Endodermal cell (in vitro differentiated cells): Measurements from ENCODE around the gene DRGX. TPM values are rescaled to one million over a fixed set of nuclear protein-coding genes. Genes with fewer than 3 reads are reported as not detected.

Source experiments
- DNase-seq: peaks from one replicate; pipeline ENCODE4 v3.0.0-alpha.2; 2017
- H3K27ac ChIP-seq: 2 replicates; pipeline ENCODE4 v1.5.1; 2013; ENCODE audit warnings: mild to moderate bottlenecking, low read depth, low read length, moderate library complexity
- H3K27me3 ChIP-seq: 2 replicates; pipeline ENCODE4 v1.6.1; 2013; ENCODE audit warnings: mild to moderate bottlenecking, low read length, moderate library complexity; ENCODE audit not compliant: insufficient read depth, control insufficient read depth, poor library complexity, severe bottlenecking
- H3K36me3 ChIP-seq: 2 replicates; pipeline ENCODE4 v1.7.0; 2013; ENCODE audit warnings: mild to moderate bottlenecking, low read length, moderate library complexity; ENCODE audit not compliant: control insufficient read depth, insufficient read depth
- H3K4me1 ChIP-seq: one replicate; pipeline ENCODE4 v1.7.0; 2013; ENCODE audit warnings: low read length; ENCODE audit not compliant: control insufficient read depth, insufficient read depth
- H3K4me3 ChIP-seq: 2 replicates; pipeline ENCODE4 v1.5.1; 2013; ENCODE audit warnings: mild to moderate bottlenecking, low read length, moderate library complexity
- H3K9ac ChIP-seq: 2 replicates; pipeline ENCODE4 v1.6.1; 2013; ENCODE audit warnings: mild to moderate bottlenecking, low read length, moderate library complexity; ENCODE audit not compliant: poor library complexity, severe bottlenecking; ENCODE audit errors: extremely low read depth
- H3K9me3 ChIP-seq: 2 replicates; pipeline ENCODE4 v1.6.1; 2013; ENCODE audit warnings: mild to moderate bottlenecking, low read length, moderate library complexity; ENCODE audit not compliant: control insufficient read depth
- H3K27ac Mint-ChIP-seq: 2 replicates; pipeline ENCODE4 v1.8.0; 2020; ENCODE audit warnings: mixed read lengths
- H3K27me3 Mint-ChIP-seq: 2 replicates; pipeline ENCODE4 v1.8.0; 2021; ENCODE audit warnings: mild to moderate bottlenecking, mixed read lengths; ENCODE audit not compliant: insufficient read depth
- H3K36me3 Mint-ChIP-seq: 2 replicates; pipeline ENCODE4 v1.8.0; 2020; ENCODE audit warnings: low read depth, mixed read lengths
- H3K4me1 Mint-ChIP-seq: 2 replicates; pipeline ENCODE4 v1.8.0; 2020; ENCODE audit warnings: mixed read lengths
- H3K4me3 Mint-ChIP-seq: 2 replicates; pipeline ENCODE4 v1.8.0; 2020; ENCODE audit warnings: mild to moderate bottlenecking, moderate library complexity, mixed read lengths
- H3K9me3 Mint-ChIP-seq: 2 replicates; pipeline ENCODE4 v1.8.0; 2020; ENCODE audit warnings: mild to moderate bottlenecking, mixed read lengths
- WGBS, 2 experiments: methylation state at CpG; one replicate each; pipeline versions ENCODE4 v1.1.5 to v1.1.7; 2013; ENCODE audit warnings: missing lambda C conversion rate in 2 of 2, mixed read lengths in 1 of 2; ENCODE audit not compliant: insufficient coverage in 1 of 2, insufficient read length in 1 of 2; 5-methylcytosine and 5-hydroxymethylcytosine counted together
- total RNA-seq, 2 donors: library from RNA; stranded (reverse); fragmentation: NEBNext Ultra II Directional in 1 of 2; extraction: Animal tissue kit (Norgen Biotek cat#: 25700) in 1 of 2; gene quantifications; 2 replicates in 1 of 2; 3 replicates in 1 of 2; pipeline ENCODE4 v1.2.1, GENCODE V29; 2021
- TF ChIP-seq, protein P1 (sequence below): fragments of 200-600 bp; sonication (generic); conservative IDR thresholded peaks from 2 replicates; pipeline ENCODE4 v1.5.0; 2021; ENCODE audit warnings: antibody characterized with exemption, mild to moderate bottlenecking

The DRGX gene
- total RNA-seq, 2 donors from 2014 or later, result not detected

DNA sequence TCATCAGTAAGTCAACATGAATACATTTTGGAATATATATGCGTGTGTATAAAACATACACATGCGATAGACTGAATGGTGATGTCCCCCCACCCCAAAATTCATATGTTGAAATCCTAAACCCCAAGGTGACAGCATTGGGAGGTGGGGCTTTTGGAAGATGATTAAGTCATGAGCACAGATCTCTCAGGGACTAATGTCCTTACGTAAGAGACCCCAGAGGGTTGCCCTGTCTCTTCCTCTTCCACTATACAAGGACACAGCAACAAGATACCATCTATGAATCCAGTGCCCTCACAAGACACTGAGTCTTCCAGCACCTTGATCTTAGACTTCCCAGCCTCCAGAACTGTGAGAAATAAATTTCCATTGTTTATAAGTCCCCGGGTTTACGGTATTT, 22.5 kb downstream of the DRGX start:
- TF ChIP-seq, protein P1, sequence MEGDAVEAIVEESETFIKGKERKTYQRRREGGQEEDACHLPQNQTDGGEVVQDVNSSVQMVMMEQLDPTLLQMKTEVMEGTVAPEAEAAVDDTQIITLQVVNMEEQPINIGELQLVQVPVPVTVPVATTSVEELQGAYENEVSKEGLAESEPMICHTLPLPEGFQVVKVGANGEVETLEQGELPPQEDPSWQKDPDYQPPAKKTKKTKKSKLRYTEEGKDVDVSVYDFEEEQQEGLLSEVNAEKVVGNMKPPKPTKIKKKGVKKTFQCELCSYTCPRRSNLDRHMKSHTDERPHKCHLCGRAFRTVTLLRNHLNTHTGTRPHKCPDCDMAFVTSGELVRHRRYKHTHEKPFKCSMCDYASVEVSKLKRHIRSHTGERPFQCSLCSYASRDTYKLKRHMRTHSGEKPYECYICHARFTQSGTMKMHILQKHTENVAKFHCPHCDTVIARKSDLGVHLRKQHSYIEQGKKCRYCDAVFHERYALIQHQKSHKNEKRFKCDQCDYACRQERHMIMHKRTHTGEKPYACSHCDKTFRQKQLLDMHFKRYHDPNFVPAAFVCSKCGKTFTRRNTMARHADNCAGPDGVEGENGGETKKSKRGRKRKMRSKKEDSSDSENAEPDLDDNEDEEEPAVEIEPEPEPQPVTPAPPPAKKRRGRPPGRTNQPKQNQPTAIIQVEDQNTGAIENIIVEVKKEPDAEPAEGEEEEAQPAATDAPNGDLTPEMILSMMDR, result no peak
- H3K36me3 ChIP-seq, result no peaks in the 10 kb centered on the region
- no peak overlapping the region for H3K4me3 ChIP-seq
- no peaks in the 10 kb centered on the region for H3K27me3 ChIP-seq
- Mint-ChIP-seq H3K4me1 (no peaks in the 10 kb centered on the region), H3K9me3 (no peaks in the 10 kb centered on the region), H3K36me3 (no peaks in the 10 kb centered on the region), H3K27ac (no peak overlapping the region), H3K27me3 (peaks cover 12% of the 10 kb centered on the region), H3K4me3 (no peak overlapping the region)
- no peak overlapping the region for H3K9ac ChIP-seq
- H3K4me1 ChIP-seq, result no peaks in the 10 kb centered on the region
- H3K9me3 ChIP-seq, result no peaks in the 10 kb centered on the region
- WGBS, 2 experiments, result 80 to 93% methylated on average over 1 to 5 of the region's 5 CpGs
- H3K27ac ChIP-seq, result no peak overlapping the region
- DNase-seq, result no peak

DNA sequence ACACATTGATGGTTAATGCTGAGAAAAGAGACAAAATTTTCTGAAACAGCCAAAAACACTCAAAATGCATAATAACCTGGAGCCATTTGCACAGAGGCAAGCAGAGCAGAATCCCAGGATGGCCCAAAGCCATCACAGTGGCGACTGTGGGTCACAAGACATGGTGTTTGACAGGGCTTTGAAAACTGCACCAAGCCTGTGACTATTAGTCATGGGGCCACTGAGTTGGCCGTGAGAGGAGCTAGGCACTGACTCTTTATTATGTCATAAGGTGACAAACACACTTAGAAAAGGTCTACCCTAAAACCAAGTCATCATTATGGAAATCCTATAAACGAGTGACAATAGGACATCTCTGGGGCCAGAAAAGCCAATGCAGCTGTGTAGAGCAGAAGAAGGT, 23.9 kb downstream of the DRGX start:
- TF ChIP-seq, protein P1, result no peak
- Mint-ChIP-seq H3K36me3 (no peaks in the 10 kb centered on the region), H3K4me1 (no peaks in the 10 kb centered on the region), H3K4me3 (no peak overlapping the region), H3K27ac (no peak overlapping the region), H3K9me3 (no peaks in the 10 kb centered on the region), H3K27me3 (peaks cover 9% of the 10 kb centered on the region)
- no peak overlapping the region for H3K4me3 ChIP-seq
- no peak for DNase-seq
- 91 to 92% methylated on average over 2 to 3 of the region's 3 CpGs for WGBS, 2 experiments
- H3K9ac ChIP-seq, result no peak overlapping the region
- H3K4me1 ChIP-seq, result no peaks in the 10 kb centered on the region
- H3K9me3 ChIP-seq, result no peaks in the 10 kb centered on the region
- H3K36me3 ChIP-seq, result no peaks in the 10 kb centered on the region
- no peaks in the 10 kb centered on the region for H3K27me3 ChIP-seq
- H3K27ac ChIP-seq, result no peak overlapping the region

- TF ChIP-seq, protein P1, result no peak
- no peaks in the 10 kb centered on the region for H3K9me3 Mint-ChIP-seq
- H3K9me3 ChIP-seq, result no peaks in the 10 kb centered on the region
- 86 to 87% methylated on average over 3 to 8 of the region's 8 CpGs for WGBS, 2 experiments
- DNase-seq, result no peak
- no peaks in the 10 kb centered on the region for H3K36me3 Mint-ChIP-seq
- peaks cover 5% of the 10 kb centered on the region for H3K27me3 Mint-ChIP-seq
- H3K9ac ChIP-seq, result no peak overlapping the region
- no peaks in the 10 kb centered on the region for H3K4me1 Mint-ChIP-seq
- H3K27ac Mint-ChIP-seq, result no peak overlapping the region
- H3K27me3 ChIP-seq, result no peaks in the 10 kb centered on the region
- no peak overlapping the region for H3K4me3 ChIP-seq
- no peaks in the 10 kb centered on the region for H3K4me1 ChIP-seq
- H3K4me3 Mint-ChIP-seq, result no peak overlapping the region
- no peaks in the 10 kb centered on the region for H3K36me3 ChIP-seq
- H3K27ac ChIP-seq, result no peak overlapping the region
Observed at GRCh38 chr10:49370326-49371100, 25.4 kb downstream of the DRGX start.
